HG03139 (cell line): ENCODE results near the gene CD177.
"Not testable (repeated sequence)": the region's sequence is repeated elsewhere in the genome, so short reads cannot be mapped to it uniquely, and the experiment has no call there.

Source experiments
- ATAC-seq: cut with Tn5 transposase; IDR thresholded peaks from one replicate; pipeline ENCODE4 v1.9.1; 2021; ENCODE audit not compliant: unreplicated experiment

The CD177 gene

GRCh38 chr19:43353606-43354304 is at the start of gene CD177:
Gene CD177, plus strand, starts transcription at chr19:43353686. Its CDS starts 29 bp downstream, at chr19:43353715.
- ATAC-seq: no peak

GRCh38 chr19:43305642-43306041 is 47.8 kb upstream of the CD177 start:
- no peak for ATAC-seq

GRCh38 chr19:43306097-43306496 is 47.4 kb upstream of the CD177 start:
- no peak for ATAC-seq

- no peak for ATAC-seq
Measured at GRCh38 chr19:43308244-43308815, 45.2 kb upstream of the CD177 start.

GRCh38 chr19:43309466-43309865 is 44.0 kb upstream of the CD177 start:
- no peak for ATAC-seq

GRCh38 chr19:43310221-43310620 is 43.3 kb upstream of the CD177 start:
- ATAC-seq: no peak

GRCh38 chr19:43311256-43311655 is 42.2 kb upstream of the CD177 start:
- no peak for ATAC-seq

- no peak for ATAC-seq
Measured at GRCh38 chr19:43311706-43312105, 41.8 kb upstream of the CD177 start.

GRCh38 chr19:43313711-43314495 is 39.6 kb upstream of the CD177 start:
- ATAC-seq: no peak

- ATAC-seq: no peak
Measured at GRCh38 chr19:43315851-43316250, 37.6 kb upstream of the CD177 start.

GRCh38 chr19:43316591-43317319 is 36.7 kb upstream of the CD177 start:
- ATAC-seq: no peak

GRCh38 chr19:43318203-43318602 is 35.3 kb upstream of the CD177 start:
- ATAC-seq: no peak

GRCh38 chr19:43318796-43319314 is 34.6 kb upstream of the CD177 start:
- no peak for ATAC-seq

- no peak for ATAC-seq
Measured at GRCh38 chr19:43320546-43320945, 32.9 kb upstream of the CD177 start.

GRCh38 chr19:43326761-43327160 is 26.7 kb upstream of the CD177 start:
- ATAC-seq: not testable (repeated sequence)

- not testable (repeated sequence) for ATAC-seq
Measured at GRCh38 chr19:43328561-43328960, 24.9 kb upstream of the CD177 start.

- ATAC-seq: not testable (repeated sequence)
Measured at GRCh38 chr19:43329049-43329448, 24.4 kb upstream of the CD177 start.

- ATAC-seq: no peak
Measured at GRCh38 chr19:43329989-43330388, 23.5 kb upstream of the CD177 start.

GRCh38 chr19:43330726-43331434 is 22.6 kb upstream of the CD177 start:
- no peak for ATAC-seq

- no peak for ATAC-seq
Measured at GRCh38 chr19:43331435-43332010, 22.0 kb upstream of the CD177 start.
